Neuronal stem cell (in vitro differentiated cells): ENCODE results near the gene CDH20.
A peak's percentile ranks its signal among the peaks of the same experiment; 100 is the strongest.

Experiments
- DNase-seq: peaks from one replicate; pipeline ENCODE4 v3.0.0-alpha.2; 2013; ENCODE audit warnings: low spot score
- H2AFZ ChIP-seq: one replicate; pipeline ENCODE4 v1.6.1; 2013; ENCODE audit warnings: mild to moderate bottlenecking, low read length, inconsistent platforms
- H2AK5ac ChIP-seq: 2 replicates; pipeline ENCODE4 v1.6.1; 2013; ENCODE audit warnings: low read depth, mild to moderate bottlenecking, inconsistent platforms, low read length, moderate library complexity, mixed read lengths
- H2BK120ac ChIP-seq: 2 replicates; pipeline ENCODE4 v1.6.1; 2013; ENCODE audit warnings: low read depth, mild to moderate bottlenecking, inconsistent platforms, low read length, moderate library complexity, mixed read lengths
- H2BK12ac ChIP-seq: one replicate; pipeline ENCODE4 v1.6.1; 2013; ENCODE audit warnings: low read length, inconsistent platforms
- H2BK15ac ChIP-seq: 2 replicates; pipeline ENCODE4 v1.6.1; 2013; ENCODE audit warnings: mild to moderate bottlenecking, low read length, inconsistent platforms, mixed read lengths
- H2BK5ac ChIP-seq: one replicate; pipeline ENCODE4 v1.6.1; 2013; ENCODE audit warnings: inconsistent platforms, mild to moderate bottlenecking, low read length, moderate library complexity
- H3K14ac ChIP-seq: one replicate; pipeline ENCODE4 v1.6.1; 2013; ENCODE audit warnings: low read length, inconsistent platforms
- H3K18ac ChIP-seq: 2 replicates; pipeline ENCODE4 v1.6.1; 2013; ENCODE audit warnings: low read length, inconsistent platforms
- H3K23ac ChIP-seq: 2 replicates; pipeline ENCODE4 v1.6.1; 2013; ENCODE audit warnings: low read depth, mild to moderate bottlenecking, mixed read lengths, low read length, inconsistent platforms; ENCODE audit not compliant: poor library complexity
- H3K27ac ChIP-seq: replicated peaks from 3 replicates; pipeline ENCODE4 v1.5.1; 2013; ENCODE audit warnings: low read length, inconsistent platforms
- H3K27me3 ChIP-seq, 3 experiments: 2 replicates each; pipeline ENCODE4 v1.6.1; 2013; ENCODE audit warnings: low read length in 3 of 3, mild to moderate bottlenecking in 2 of 3, inconsistent platforms in 1 of 3, low read depth in 1 of 3, mixed read lengths in 1 of 3, moderate library complexity in 1 of 3; ENCODE audit not compliant: control insufficient read depth in 3 of 3, insufficient read depth in 3 of 3
- H3K36me3 ChIP-seq, 2 donors: replicated peaks in 1 of 2; 2 replicates each; pipeline ENCODE4 v1.6.1; 2013; ENCODE audit warnings: low read length in 2 of 2; ENCODE audit not compliant: control insufficient read depth in 2 of 2, insufficient read depth in 2 of 2
- H3K4ac ChIP-seq: 2 replicates; pipeline ENCODE4 v1.6.1; 2013; ENCODE audit warnings: inconsistent platforms, mild to moderate bottlenecking, low read length, moderate library complexity
- H3K4me1 ChIP-seq, 2 donors: 1 replicate in 1 of 2; 2 replicates in 1 of 2; pipeline ENCODE4 v1.6.1; 2013; ENCODE audit warnings: low read length in 2 of 2, low read depth in 1 of 2; ENCODE audit not compliant: control insufficient read depth in 2 of 2, insufficient read depth in 1 of 2
- H3K4me2 ChIP-seq: one replicate; pipeline ENCODE4 v1.6.1; 2013; ENCODE audit warnings: mild to moderate bottlenecking, low read length, inconsistent platforms; ENCODE audit not compliant: insufficient read depth, poor library complexity, severe bottlenecking
- H3K4me3 ChIP-seq, 2 donors: 2 replicates each; pipeline ENCODE4 v1.5.1; 2013; ENCODE audit warnings: low read length in 2 of 2, mild to moderate bottlenecking in 2 of 2, inconsistent platforms in 1 of 2, moderate library complexity in 1 of 2
- H3K79me1 ChIP-seq: one replicate; pipeline ENCODE4 v1.6.1; 2013; ENCODE audit warnings: low read depth, mild to moderate bottlenecking, inconsistent platforms, low read length, moderate library complexity
- H3K9ac ChIP-seq: one replicate; pipeline ENCODE4 v1.6.1; 2013; ENCODE audit warnings: mild to moderate bottlenecking, low read depth, low read length, inconsistent platforms; ENCODE audit not compliant: poor library complexity
- H3K9me3 ChIP-seq, 2 donors: replicated peaks in 1 of 2; 2 replicates each; pipeline versions ENCODE3 to v1.6.1; 2013; ENCODE audit warnings: low read length in 2 of 2, mild to moderate bottlenecking in 2 of 2, inconsistent platforms in 1 of 2, low read depth in 1 of 2, mixed read lengths in 1 of 2, moderate library complexity in 1 of 2; ENCODE audit not compliant: control insufficient read depth in 2 of 2, insufficient read depth in 1 of 2
- H4K8ac ChIP-seq: one replicate; pipeline ENCODE4 v1.6.1; 2013; ENCODE audit warnings: low read depth, mild to moderate bottlenecking, inconsistent platforms, low read length, moderate library complexity
- H4K91ac ChIP-seq: one replicate; pipeline ENCODE4 v1.6.1; 2013; ENCODE audit warnings: low read length, low read depth, mild to moderate bottlenecking, inconsistent platforms; ENCODE audit not compliant: poor library complexity
- WGBS, 2 donors: extraction: QIAGEN DNeasy Blood & Tissue Kit; methylation state at CpG; one replicate each; pipeline ENCODE4 v1.1.7; 2013; ENCODE audit warnings: missing lambda C conversion rate in 2 of 2, mixed read lengths in 1 of 2; ENCODE audit not compliant: insufficient read length in 2 of 2, insufficient replicate concordance in 1 of 2; ENCODE audit errors: extremely low coverage in 2 of 2; 5-methylcytosine and 5-hydroxymethylcytosine counted together

CDH20 gene

GRCh38 chr18:61334951-61335683, 1.9 kb downstream of the CDH20 start:
- H4K91ac ChIP-seq: no peak overlapping the region
- no peak overlapping the region for H2BK5ac ChIP-seq
- H3K4me3 ChIP-seq: peak overlapping the region in 1 of 2 donors; percentile 79
- peaks cover 0 to 21% (median 0%) of the 10 kb centered on the region in 3 experiments for H3K27me3 ChIP-seq
- H2BK12ac ChIP-seq: no peak overlapping the region
- H2BK120ac ChIP-seq: no peak overlapping the region
- H2AFZ ChIP-seq: peak overlapping the region; percentile 98
- H3K4me2 ChIP-seq: no peak overlapping the region
- no peak overlapping the region for H2AK5ac ChIP-seq
- no peaks in the 10 kb centered on the region for H3K36me3 ChIP-seq
- H3K9ac ChIP-seq: no peak overlapping the region
- H3K18ac ChIP-seq: no peak overlapping the region
- no peaks in the 10 kb centered on the region for H3K79me1 ChIP-seq
- H3K4me1 ChIP-seq: peaks cover 1 to 19% of the 10 kb centered on the region in 2 donors
- no peak overlapping the region for H2BK15ac ChIP-seq
- H4K8ac ChIP-seq: no peak overlapping the region
- H3K27ac ChIP-seq: no peak overlapping the region
- H3K23ac ChIP-seq: no peak overlapping the region
- no peak for DNase-seq
- H3K9me3 ChIP-seq: no peaks in the 10 kb centered on the region
- WGBS, 2 donors: no CpG with 5 or more reads among the region's 10 CpGs
- H3K4ac ChIP-seq: no peak overlapping the region
- no peak overlapping the region for H3K14ac ChIP-seq

- Histone ChIP-seq H3K9ac (no peak overlapping the region), H3K4me3 (peak overlapping the region in 1 of 2 donors; percentile 79), H2AFZ (peak overlapping the region; percentile 98), H3K4me1 (peaks cover 1 to 19% of the 10 kb centered on the region in 2 donors), H3K27me3 (peaks cover 0 to 21% (median 0%) of the 10 kb centered on the region in 3 experiments), H3K23ac (no peak overlapping the region), H2BK120ac (no peak overlapping the region), H3K9me3 (no peaks in the 10 kb centered on the region), H3K27ac (no peak overlapping the region), H3K14ac (no peak overlapping the region), H2BK15ac (no peak overlapping the region), H2AK5ac (no peak overlapping the region), H4K91ac (no peak overlapping the region), H4K8ac (no peak overlapping the region), H3K18ac (no peak overlapping the region), H3K4ac (no peak overlapping the region), H2BK5ac (no peak overlapping the region), H3K4me2 (no peak overlapping the region), H3K36me3 (no peaks in the 10 kb centered on the region), H2BK12ac (no peak overlapping the region), H3K79me1 (no peaks in the 10 kb centered on the region)
- WGBS, 2 donors: no CpG with 5 or more reads among the region's 10 CpGs
- DNase-seq: no peak
Observed at GRCh38 chr18:61335684-61336555, 2.7 kb downstream of the CDH20 start.

GRCh38 chr18:61336766-61337165, 3.5 kb downstream of the CDH20 start:
- H3K4me2 ChIP-seq: no peak overlapping the region
- DNase-seq: no peak
- no peak overlapping the region for H3K14ac ChIP-seq
- H3K4me1 ChIP-seq: peaks cover 1 to 19% of the 10 kb centered on the region in 2 donors
- no peak overlapping the region for H2BK5ac ChIP-seq
- H2BK15ac ChIP-seq: no peak overlapping the region
- H3K27ac ChIP-seq: no peak overlapping the region
- H3K79me1 ChIP-seq: no peaks in the 10 kb centered on the region
- no peak overlapping the region for H3K4ac ChIP-seq
- H3K23ac ChIP-seq: no peak overlapping the region
- H4K91ac ChIP-seq: no peak overlapping the region
- H3K36me3 ChIP-seq: no peaks in the 10 kb centered on the region
- no peak overlapping the region for H2AFZ ChIP-seq
- peaks cover 0 to 21% (median 0%) of the 10 kb centered on the region in 3 experiments for H3K27me3 ChIP-seq
- H2BK120ac ChIP-seq: no peak overlapping the region
- no peak overlapping the region for H3K18ac ChIP-seq
- WGBS, 2 donors: no CpG with 5 or more reads among the region's 6 CpGs
- no peak overlapping the region for H4K8ac ChIP-seq
- H3K9me3 ChIP-seq: no peaks in the 10 kb centered on the region
- H2BK12ac ChIP-seq: no peak overlapping the region
- H2AK5ac ChIP-seq: no peak overlapping the region
- no peak overlapping the region for H3K4me3 ChIP-seq
- H3K9ac ChIP-seq: no peak overlapping the region

- Histone ChIP-seq H3K23ac (no peak overlapping the region), H2BK5ac (no peak overlapping the region), H3K4me3 (no peak overlapping the region), H3K4me1 (peaks cover 1 to 19% of the 10 kb centered on the region in 2 donors), H3K9ac (no peak overlapping the region), H4K8ac (no peak overlapping the region), H3K9me3 (no peaks in the 10 kb centered on the region), H3K4me2 (no peak overlapping the region), H2BK12ac (no peak overlapping the region), H2BK15ac (no peak overlapping the region), H3K36me3 (no peaks in the 10 kb centered on the region), H3K18ac (no peak overlapping the region), H4K91ac (no peak overlapping the region), H3K27ac (no peak overlapping the region), H2BK120ac (no peak overlapping the region), H2AK5ac (no peak overlapping the region), H2AFZ (no peak overlapping the region), H3K14ac (no peak overlapping the region), H3K4ac (no peak overlapping the region), H3K79me1 (no peaks in the 10 kb centered on the region), H3K27me3 (peaks cover 0 to 21% (median 0%) of the 10 kb centered on the region in 3 experiments)
- no peak for DNase-seq
- no CpG with 5 or more reads among the region's 3 CpGs for WGBS, 2 donors
Observed at GRCh38 chr18:61337527-61337926, 4.3 kb downstream of the CDH20 start.
